HEK293 (cell line): ENCODE data around the gene HTRA1.

Experiments used
- REST ChIP-seq: fragments of 450-650 bp; formaldehyde crosslinking; IDR thresholded peaks from 2 replicates; pipeline ENCODE4 v1.5.1; 2016; ENCODE audit warnings: missing biosample characterization, missing genetic modification characterization
- ZNF302 ChIP-seq: fragments of 450-650 bp; formaldehyde crosslinking; IDR thresholded peaks from 2 replicates; pipeline ENCODE4 v1.5.1; 2016; ENCODE audit warnings: missing biosample characterization, missing genetic modification characterization, low read depth
- ZNF335 ChIP-seq: fragments of 450-650 bp; formaldehyde crosslinking; conservative IDR thresholded peaks from 2 replicates; pipeline ENCODE4 v1.5.1; 2016; ENCODE audit warnings: missing biosample characterization, missing genetic modification characterization

GRCh38 chr10:122461367-122461728, at the start of gene HTRA1:
- TF ChIP-seq REST (tag by site-specific recombination) (no peak), ZNF335 (tag by site-specific recombination) (no peak), ZNF302 (no peak)
